Stimulated activated CD8-positive, alpha-beta memory T cell treated with anti-CD3 and anti-CD28 coated beads, Interleukin-12 subunit alpha, Interleukin-12 subunit beta, amount 100 ng/mL, for 24 hours (primary cell): ENCODE measurements around the gene DISC1.

Experiments used
- DNase-seq: peaks from one replicate; pipeline ENCODE4 v3.0.0-alpha.2; 2020; ENCODE audit errors: extremely low read depth

The DISC1 gene

DNA sequence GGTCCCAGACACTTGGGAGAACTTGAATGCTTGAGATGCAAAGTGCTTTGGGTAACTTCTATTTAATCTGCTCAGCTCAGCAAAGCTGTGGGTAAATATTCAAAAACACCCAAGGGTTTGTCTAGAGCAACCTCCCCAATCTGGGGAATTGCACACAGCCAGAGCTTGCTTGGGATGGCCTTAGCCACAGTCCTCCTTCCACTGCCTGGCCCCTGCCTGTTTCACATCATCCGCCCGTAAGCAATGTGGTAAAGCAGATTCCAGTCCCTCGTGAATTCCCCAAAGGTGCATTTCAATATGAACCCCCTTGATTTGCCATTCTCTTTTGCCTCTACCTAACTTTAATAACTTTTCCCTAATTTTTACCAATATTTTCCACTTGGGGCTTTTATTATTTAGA, 418.1 kb downstream of the DISC1 start:
- no peak for DNase-seq

DNA sequence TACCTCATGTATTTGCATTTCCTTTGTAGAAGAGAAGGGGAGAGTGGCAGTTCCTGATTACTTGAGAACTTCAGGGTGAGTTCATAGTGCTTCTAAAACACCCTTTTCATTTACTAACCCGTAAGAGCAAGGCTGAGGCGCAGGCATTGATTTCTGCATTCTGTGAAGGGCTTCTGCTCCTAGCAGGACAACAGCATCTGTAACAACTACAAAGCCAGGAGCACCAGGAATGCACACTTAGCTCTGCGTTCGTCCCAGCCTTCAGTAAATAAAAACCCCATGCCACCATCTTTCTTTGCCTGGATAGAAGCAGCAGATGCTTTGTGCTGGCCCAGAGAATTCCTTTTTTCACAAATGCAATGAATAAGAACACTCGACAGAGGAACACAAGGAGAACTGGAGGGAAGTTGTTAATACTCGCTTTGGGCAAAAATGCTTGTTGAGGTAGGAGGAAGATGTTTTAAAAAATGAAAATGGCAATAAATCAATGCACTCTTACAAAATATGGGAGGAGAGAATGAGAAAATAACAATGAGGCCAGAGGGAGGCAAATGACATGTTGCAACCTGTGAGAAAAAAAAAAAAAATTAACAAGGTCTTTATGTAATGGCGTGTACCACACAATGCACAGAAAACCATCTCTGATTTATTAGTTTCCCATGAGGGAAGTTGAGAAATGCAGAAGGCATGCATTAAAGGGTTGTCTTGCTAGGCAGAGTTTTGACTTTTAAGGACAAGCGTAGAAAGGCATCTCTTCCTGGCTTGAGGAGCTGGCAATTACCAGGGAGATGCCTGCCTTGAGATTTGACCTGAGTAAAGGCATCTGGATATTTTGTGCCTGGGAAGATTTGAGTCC, 418.8 kb downstream of the DISC1 start:
- DNase-seq: no peak

DNA sequence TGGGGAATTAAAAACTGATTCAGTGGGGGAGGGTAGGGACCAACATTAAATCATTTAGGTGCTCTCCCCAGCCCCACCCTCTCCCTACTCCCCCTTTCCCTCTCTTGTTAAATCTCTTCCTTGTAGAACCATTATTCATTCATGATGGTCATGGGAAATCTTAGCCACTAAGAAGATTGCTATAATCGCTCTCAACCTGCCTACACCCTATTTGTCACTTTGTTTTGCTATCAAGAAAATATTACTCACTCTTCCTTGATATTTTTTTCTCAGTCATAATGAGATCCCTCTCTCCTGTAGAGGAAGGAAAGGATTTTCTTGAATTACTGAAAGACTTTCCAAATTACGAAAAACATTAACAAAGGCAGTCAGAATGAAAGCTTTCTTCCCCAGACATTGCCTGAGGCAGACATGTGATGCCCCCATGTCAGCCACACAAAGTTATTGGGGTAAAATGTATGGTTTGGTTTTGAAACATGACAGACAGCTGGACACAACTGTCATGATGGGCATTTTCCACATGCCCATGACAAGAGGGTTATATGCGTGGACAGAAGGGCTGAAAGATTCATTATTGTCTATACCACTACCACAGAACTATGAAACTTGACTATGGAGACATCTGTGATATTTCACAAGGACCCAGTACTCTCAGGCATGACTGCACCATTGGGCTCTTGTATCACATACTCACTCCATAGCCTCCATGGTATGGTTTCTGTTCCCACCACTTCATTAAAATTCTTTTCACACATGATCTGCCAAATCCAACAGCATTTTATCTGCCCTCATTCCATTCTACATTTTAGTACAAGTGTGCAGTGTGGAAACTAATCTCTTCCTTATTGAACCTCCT, 420.1 kb downstream of the DISC1 start:
- no peak for DNase-seq

DNA sequence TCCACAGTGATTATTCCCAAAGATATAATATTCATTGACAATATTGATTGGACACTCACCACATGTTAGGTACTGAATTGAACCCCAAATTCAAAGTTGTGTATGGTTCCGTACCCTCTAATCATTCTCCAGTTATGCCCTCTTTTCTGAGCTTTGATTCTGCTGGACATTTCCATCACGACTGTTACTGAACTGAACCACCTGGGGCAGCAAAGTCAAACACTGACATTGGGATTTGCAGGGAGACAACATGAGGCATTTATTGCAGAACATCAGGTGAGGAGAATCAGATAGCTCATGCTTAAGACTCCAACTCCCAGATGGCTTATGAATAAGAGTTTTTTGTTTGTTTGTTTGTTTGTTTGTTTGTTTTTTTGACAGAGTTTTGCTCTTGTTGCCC, 420.9 kb downstream of the DISC1 start:
- DNase-seq: no peak

DNA sequence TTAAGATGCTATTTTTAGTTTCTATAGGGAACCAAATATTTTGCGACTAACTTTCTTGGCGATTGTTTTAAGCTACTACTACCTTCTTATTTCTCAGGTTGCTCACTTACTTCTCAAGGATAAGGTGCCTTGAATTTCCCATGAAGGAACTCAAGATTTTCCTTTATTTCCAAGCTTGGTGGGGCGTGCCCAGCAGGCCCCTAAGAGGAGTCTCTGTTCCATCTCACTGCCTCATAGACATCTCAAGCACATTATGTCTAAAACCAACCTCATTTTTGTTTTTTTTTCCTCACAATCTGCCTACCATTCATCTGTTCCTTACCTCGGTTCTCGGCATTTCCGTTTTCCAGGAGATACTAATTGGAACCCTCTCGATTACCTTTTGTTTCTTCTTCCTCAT, 421.9 kb downstream of the DISC1 start:
- no peak for DNase-seq

GRCh38 chr1:232049335-232049734, 422.7 kb downstream of the DISC1 start:
- DNase-seq: no peak

DNA sequence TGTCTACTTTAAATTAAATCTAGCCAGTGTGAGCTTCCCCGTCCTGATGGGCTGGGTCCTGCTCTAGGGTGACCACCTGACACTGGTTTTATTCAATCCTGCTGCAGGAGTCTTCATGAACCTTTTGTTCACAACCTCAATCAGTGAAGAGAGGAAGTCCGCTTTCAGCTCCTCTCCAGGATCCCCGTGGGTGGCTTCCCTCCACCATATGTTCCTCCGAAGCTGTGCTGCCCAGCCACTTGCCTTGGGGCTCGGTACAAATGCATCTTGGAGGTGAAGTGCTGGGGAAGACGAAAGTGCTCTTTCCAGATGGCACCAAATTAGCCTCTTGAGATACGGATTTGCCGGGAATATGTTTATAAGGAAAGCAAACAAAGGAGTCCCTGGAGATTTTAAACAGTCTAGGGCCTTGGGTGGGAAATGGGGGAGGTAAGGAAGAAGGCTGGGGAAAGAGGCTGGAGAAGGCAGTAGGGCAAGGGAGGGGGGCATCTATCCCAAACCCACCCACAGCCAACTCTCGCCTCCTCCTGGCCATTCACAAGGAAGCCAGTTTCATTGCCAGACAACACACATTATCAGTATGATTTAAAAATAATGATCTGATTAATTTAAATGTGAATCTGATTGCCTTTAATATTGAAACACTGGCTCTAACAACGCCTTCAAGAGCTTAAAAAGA, 430.8 kb downstream of the DISC1 start:
- no peak for DNase-seq

DNA sequence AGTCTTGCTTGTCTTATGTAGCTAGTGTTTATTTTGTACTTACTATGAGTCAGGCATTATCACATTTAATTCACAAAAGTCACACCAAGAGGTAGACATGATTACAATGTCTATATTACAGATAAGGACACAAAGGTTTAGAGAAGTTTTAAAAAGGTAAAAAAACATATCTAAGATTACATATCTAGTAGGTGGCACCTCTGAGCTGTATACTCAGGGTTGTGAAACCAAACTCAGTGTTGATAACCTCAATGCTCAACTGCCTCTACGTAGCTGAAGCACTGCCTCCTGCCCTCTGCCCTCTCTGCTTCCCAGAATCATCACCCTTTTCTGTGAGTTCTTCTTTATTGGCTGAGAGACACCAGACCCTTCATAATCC, 431.3 kb downstream of the DISC1 start:
- no peak for DNase-seq

GRCh38 chr1:232059726-232060374, 433.3 kb downstream of the DISC1 start:
- DNase-seq: no peak

DNA sequence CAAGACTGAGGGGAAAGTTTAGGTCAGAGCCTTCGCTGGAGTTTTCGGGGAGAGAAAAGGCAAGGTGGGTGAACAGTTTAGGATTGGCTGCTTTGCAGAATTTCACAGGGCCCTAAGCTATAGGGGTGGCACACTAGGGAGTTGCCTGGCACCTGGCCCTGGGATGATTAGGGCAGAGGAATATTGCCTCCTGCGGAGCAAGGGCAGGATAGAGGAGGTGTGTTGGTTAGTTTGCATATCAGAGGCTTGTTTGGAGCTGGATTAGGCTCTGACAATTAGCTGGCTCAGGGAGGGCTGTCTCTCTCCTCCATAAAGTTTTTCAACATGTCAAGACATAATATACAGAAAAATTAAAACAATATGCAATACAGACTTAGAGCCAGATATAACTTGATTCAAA, 436.4 kb downstream of the DISC1 start:
- DNase-seq: no peak

GRCh38 chr1:232066521-232066920, 439.9 kb downstream of the DISC1 start:
- no peak for DNase-seq

DNA sequence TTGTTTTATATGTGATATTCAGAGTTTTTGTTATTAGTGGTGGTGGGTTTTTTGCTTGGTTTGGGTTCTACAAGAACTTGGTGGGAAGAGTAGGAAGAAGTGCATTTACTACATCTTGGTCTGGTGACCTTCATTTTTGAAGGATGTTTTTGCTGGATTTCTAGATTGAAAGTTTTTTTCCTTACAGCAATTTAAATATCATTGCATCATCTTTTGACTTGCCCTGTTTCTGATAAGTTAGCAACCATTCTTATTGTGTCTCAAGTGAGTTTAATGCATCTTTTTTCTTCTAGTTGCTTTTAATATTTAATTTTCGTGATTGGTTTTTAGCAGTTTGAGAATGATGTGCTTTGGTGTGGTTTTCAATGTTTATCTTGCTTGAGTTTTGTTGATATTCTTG, 447.7 kb downstream of the DISC1 start:
- DNase-seq: no peak

- no peak for DNase-seq
Measured at GRCh38 chr1:232077809-232078208, 451.2 kb downstream of the DISC1 start.

DNA sequence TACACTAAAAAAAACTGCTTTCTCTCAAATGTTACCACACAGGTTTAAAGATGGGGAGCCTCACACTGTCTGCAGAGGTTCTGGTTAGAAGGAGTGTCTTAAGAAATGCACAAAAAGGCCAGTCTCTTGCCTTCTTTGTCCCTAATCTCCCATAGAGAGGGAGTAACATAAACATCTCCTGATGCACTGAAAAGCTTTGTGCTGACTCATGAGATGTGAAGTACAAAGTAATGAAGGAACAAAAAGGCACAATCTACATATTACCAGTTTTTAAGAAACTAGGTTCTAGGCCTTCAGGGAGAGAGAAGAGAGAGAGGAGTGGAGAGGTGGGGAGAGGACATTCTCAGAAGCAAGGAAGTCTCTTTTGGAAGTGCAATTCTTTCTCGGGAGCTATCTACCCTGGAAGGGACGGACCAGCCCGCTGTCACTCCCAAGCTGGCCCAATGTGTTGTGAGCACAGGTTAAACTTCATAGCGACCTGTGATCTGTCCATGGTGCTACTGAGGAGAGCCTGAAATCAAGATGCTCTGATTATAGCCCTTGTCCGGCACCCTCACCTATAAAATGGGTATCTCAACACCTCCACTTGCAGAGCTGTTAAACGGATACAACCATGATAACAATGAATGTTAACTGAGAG, 458.1 kb downstream of the DISC1 start:
- no peak for DNase-seq

DNA sequence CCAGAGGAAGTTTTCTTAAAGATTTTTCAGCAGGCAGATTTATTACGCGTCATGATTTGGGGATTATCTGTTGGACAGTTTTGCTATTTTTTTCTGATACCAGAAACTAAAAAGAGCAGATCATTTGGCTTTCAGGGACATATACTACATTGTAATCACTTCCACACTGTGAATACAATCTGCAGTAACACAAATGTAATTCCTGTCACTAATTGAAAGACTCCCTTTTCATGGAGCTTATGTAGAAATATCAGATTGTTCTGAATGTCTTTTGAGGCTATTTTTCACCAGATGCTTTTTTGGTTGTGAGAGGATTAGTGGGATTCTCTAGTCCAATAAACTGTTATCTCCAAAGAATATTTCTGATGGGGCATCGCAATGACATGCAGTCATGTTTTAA, 464.2 kb downstream of the DISC1 start:
- DNase-seq: no peak
